ENCODE measurements around the gene NINJ2.

DNA sequence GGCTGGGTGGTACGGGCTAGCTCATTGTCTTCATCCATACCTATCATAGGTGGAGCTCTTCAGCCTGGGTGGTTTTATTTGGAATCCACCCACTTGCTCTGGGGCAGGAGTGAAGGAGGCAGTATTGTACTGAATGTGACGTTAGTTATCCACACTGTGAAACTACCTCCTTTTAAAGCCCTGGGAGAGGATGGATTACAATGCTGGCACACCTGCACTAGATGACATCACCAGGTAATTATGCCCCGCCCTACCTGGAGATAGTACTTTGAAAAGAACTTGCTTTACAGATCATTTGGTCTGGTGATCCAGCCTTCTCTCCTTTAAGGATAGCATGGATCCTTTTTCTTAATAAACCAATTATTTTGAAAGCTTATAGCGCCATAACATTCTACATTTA, 125.5 kb downstream of the NINJ2 start:
- TF ChIP-seq, protein P1, sequence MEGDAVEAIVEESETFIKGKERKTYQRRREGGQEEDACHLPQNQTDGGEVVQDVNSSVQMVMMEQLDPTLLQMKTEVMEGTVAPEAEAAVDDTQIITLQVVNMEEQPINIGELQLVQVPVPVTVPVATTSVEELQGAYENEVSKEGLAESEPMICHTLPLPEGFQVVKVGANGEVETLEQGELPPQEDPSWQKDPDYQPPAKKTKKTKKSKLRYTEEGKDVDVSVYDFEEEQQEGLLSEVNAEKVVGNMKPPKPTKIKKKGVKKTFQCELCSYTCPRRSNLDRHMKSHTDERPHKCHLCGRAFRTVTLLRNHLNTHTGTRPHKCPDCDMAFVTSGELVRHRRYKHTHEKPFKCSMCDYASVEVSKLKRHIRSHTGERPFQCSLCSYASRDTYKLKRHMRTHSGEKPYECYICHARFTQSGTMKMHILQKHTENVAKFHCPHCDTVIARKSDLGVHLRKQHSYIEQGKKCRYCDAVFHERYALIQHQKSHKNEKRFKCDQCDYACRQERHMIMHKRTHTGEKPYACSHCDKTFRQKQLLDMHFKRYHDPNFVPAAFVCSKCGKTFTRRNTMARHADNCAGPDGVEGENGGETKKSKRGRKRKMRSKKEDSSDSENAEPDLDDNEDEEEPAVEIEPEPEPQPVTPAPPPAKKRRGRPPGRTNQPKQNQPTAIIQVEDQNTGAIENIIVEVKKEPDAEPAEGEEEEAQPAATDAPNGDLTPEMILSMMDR (IDR thresholded peaks at IDR 0.05): no peak
- no peak for TF ChIP-seq POLR2A (IDR thresholded peaks at IDR 0.05)
